SK-N-SH treated with all-trans-retinoic acid at 6 μM for 48 hours (cell line): Measurements from ENCODE around the gene CD68.
A peak's percentile ranks its signal among the peaks of the same experiment; 100 is the strongest.

Source experiments
- ATAC-seq: fragments of 200-7000 bp; cut with Tn5 transposase; 3 replicates; pipeline ENCODE4 v1.9.1; 2020; ENCODE audit warnings: mild to moderate bottlenecking, moderate library complexity
- ARNTL ChIP-seq: fragments of 450-650 bp; formaldehyde crosslinking; IDR thresholded peaks from 2 replicates; pipeline ENCODE4 v1.5.0; 2020; ENCODE audit warnings: low read depth, mild to moderate bottlenecking, moderate library complexity, borderline replicate concordance
- BACH2 ChIP-seq: fragments of 250-450 bp; sonication (Bioruptor Pico); IDR thresholded peaks from 2 replicates; pipeline ENCODE4 v1.9.0; 2021; ENCODE audit warnings: mild to moderate bottlenecking, borderline replicate concordance
- CSDC2 ChIP-seq: fragments of 250-450 bp; sonication (Bioruptor Pico); IDR thresholded peaks from 2 replicates; pipeline ENCODE4 v1.5.0; 2020; ENCODE audit warnings: mild to moderate bottlenecking, moderate library complexity
- ESRRG ChIP-seq: fragments of 250-450 bp; sonication (Bioruptor Pico); IDR thresholded peaks from 2 replicates; pipeline ENCODE4 v1.6.1; 2021; ENCODE audit warnings: mild to moderate bottlenecking
- GLIS3 ChIP-seq: fragments of 250-450 bp; sonication (Bioruptor Pico); IDR thresholded peaks from 2 replicates; pipeline ENCODE4 v1.5.0; 2020; ENCODE audit warnings: mild to moderate bottlenecking, moderate library complexity
- ISL1 ChIP-seq: fragments of 250-450 bp; sonication (Bioruptor Pico); IDR thresholded peaks from 2 replicates; pipeline ENCODE4 v2.1.2; 2022; ENCODE audit warnings: mild to moderate bottlenecking, moderate library complexity
- OSR1 ChIP-seq: fragments of 250-450 bp; sonication (Bioruptor Pico); IDR thresholded peaks from 2 replicates; pipeline ENCODE4 v1.8.0; 2022; ENCODE audit warnings: moderate library complexity, mild to moderate bottlenecking, inconsistent platforms
- PPARA ChIP-seq: fragments of 250-450 bp; sonication (Bioruptor Pico); IDR thresholded peaks from 2 replicates; pipeline ENCODE4 v1.5.0; 2020; ENCODE audit warnings: mild to moderate bottlenecking, borderline replicate concordance
- RARB ChIP-seq: fragments of 250-450 bp; sonication (Bioruptor Pico); IDR thresholded peaks from 2 replicates; pipeline ENCODE4 v1.8.0; 2021; ENCODE audit warnings: mild to moderate bottlenecking, moderate library complexity
- SNAI2 ChIP-seq: fragments of 250-450 bp; sonication (Bioruptor Pico); IDR thresholded peaks from 2 replicates; pipeline ENCODE4 v1.5.0; 2020; ENCODE audit warnings: mild to moderate bottlenecking, moderate library complexity
- TCF4 ChIP-seq: fragments of 250-450 bp; sonication (Bioruptor Pico); IDR thresholded peaks from 2 replicates; pipeline ENCODE4 v1.8.0; 2021; ENCODE audit warnings: mild to moderate bottlenecking, moderate library complexity, borderline replicate concordance
- TOX ChIP-seq: fragments of 250-450 bp; sonication (Bioruptor Pico); IDR thresholded peaks from 2 replicates; pipeline ENCODE4 v1.8.0; 2021; ENCODE audit warnings: mild to moderate bottlenecking, moderate library complexity, borderline replicate concordance
- ZC3H10 ChIP-seq: fragments of 250-450 bp; sonication (Bioruptor Pico); IDR thresholded peaks from 2 replicates; pipeline ENCODE4 v1.5.1; 2021; ENCODE audit warnings: mild to moderate bottlenecking, moderate library complexity
- ZFP30 ChIP-seq: fragments of 450-650 bp; formaldehyde crosslinking; IDR thresholded peaks from 2 replicates; pipeline ENCODE4 v1.5.0; 2022; ENCODE audit warnings: mild to moderate bottlenecking, moderate library complexity
- ZNF565 ChIP-seq: fragments of 450-650 bp; formaldehyde crosslinking; conservative IDR thresholded peaks from 2 replicates; pipeline ENCODE4 v1.5.0; 2020; ENCODE audit warnings: low read depth, mild to moderate bottlenecking, moderate library complexity
- ZNF70 ChIP-seq: fragments of 450-650 bp; formaldehyde crosslinking; IDR thresholded peaks from 2 replicates; pipeline ENCODE4 v1.5.0; 2020; ENCODE audit warnings: mild to moderate bottlenecking, moderate library complexity
- ZNF8 ChIP-seq: fragments of 450-650 bp; formaldehyde crosslinking; IDR thresholded peaks from 2 replicates; pipeline ENCODE4 v1.5.0; 2020; ENCODE audit warnings: mild to moderate bottlenecking, moderate library complexity
- TF ChIP-seq, protein P1 (sequence below): fragments of 250-450 bp; sonication (Bioruptor Pico); IDR thresholded peaks from 2 replicates; pipeline ENCODE4 v1.8.0; 2020; ENCODE audit warnings: mild to moderate bottlenecking, moderate library complexity, borderline replicate concordance
- TF ChIP-seq, protein P2 (sequence below): fragments of 250-450 bp; sonication (Bioruptor Pico); IDR thresholded peaks from 2 replicates; pipeline ENCODE4 v1.8.0; 2021; ENCODE audit warnings: low read depth, mild to moderate bottlenecking, moderate library complexity, borderline replicate concordance
- TF ChIP-seq, protein P3 (sequence below): fragments of 250-450 bp; sonication (Bioruptor Pico); IDR thresholded peaks from 2 replicates; pipeline ENCODE4 v1.5.1; 2020; ENCODE audit warnings: low read depth, mild to moderate bottlenecking, moderate library complexity
- TF ChIP-seq, protein P4 (sequence below): fragments of 250-450 bp; sonication (Bioruptor Pico); IDR thresholded peaks from 2 replicates; pipeline ENCODE4 v1.5.0; 2020; ENCODE audit warnings: mild to moderate bottlenecking, moderate library complexity
- TF ChIP-seq, protein P5 (sequence below): fragments of 250-450 bp; sonication (Bioruptor Pico); IDR thresholded peaks from 2 replicates; pipeline ENCODE4 v1.5.1; 2021; ENCODE audit warnings: mild to moderate bottlenecking, moderate library complexity

CD68 gene

DNA sequence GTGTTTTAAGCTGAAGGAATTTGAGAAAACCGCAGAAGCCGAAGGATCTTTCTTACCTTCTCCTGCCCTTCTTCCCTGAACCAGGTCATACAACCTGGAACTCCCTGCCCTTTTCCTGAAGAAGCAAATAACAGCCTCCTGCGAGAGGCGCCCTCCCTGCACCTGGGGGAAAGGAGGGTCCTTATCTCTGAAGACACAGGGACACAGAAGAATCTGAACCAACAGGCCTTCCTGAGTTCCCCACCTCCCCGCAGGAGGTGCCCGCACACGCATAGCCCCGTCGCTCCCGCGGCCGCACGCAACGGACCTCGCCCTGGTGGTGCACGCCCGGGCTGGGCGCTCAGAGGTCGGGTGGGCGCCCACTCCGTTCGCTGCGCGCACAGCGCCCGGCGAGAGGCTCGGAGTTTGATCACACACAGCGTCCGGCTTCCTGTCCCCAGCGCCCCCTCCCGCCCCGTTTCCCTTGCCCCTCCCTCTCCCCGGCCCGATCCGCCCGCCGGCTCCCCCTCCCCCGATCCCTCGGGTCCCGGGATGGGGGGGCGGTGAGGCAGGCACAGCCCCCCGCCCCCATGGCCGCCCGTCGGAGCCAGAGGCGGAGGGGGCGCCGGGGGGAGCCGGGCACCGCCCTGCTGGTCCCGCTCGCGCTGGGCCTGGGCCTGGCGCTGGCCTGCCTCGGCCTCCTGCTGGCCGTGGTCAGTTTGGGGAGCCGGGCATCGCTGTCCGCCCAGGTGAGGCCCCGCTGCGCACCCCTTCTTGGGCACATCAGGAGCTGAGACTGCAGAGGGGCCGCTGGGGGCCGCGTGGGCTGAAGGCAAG is 30.6 kb upstream of the CD68 start, which contains the start of gene TNFSF12 (continued):
- TF ChIP-seq, protein P1, sequence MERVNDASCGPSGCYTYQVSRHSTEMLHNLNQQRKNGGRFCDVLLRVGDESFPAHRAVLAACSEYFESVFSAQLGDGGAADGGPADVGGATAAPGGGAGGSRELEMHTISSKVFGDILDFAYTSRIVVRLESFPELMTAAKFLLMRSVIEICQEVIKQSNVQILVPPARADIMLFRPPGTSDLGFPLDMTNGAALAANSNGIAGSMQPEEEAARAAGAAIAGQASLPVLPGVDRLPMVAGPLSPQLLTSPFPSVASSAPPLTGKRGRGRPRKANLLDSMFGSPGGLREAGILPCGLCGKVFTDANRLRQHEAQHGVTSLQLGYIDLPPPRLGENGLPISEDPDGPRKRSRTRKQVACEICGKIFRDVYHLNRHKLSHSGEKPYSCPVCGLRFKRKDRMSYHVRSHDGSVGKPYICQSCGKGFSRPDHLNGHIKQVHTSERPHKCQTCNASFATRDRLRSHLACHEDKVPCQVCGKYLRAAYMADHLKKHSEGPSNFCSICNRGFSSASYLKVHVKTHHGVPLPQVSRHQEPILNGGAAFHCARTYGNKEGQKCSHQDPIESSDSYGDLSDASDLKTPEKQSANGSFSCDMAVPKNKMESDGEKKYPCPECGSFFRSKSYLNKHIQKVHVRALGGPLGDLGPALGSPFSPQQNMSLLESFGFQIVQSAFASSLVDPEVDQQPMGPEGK (CRISPR knock-in tag): no peak
- TF ChIP-seq CSDC2 (CRISPR knock-in tag): no peak

DNA sequence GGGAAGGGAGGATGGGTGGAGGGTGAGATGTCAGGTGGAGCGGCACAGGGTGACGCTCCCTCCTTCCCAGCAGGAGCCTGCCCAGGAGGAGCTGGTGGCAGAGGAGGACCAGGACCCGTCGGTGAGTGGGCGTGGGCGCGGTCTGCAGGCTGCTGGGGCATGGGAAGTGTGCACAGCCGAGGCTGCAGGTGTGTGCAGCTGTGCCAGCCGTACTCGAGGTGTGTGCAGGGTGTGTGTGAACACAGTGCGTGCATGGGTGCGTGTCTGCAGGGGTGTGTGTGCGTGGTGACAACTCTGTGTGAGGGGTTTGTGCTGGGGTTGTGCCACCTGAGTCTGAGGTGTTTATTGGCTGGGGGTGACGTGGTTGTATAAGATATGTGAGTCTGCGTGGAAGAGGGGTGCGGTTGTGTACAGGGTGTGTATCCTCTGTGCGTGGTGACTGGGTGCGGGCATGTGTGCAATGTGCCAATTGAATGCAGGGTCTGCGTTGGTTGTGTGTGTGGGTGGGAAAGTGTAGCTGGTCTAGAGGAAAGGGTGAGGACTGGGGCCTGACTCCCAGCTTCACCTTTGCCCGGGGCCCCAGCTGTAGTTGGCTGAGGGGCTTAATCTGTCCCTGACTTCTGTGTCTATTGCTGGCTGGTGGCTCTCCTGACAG is 29.9 kb upstream of the CD68 start:
- ATAC-seq: peak; percentile 67
- TF ChIP-seq ESRRG (CRISPR knock-in tag): no peak
- TF ChIP-seq, protein P2, sequence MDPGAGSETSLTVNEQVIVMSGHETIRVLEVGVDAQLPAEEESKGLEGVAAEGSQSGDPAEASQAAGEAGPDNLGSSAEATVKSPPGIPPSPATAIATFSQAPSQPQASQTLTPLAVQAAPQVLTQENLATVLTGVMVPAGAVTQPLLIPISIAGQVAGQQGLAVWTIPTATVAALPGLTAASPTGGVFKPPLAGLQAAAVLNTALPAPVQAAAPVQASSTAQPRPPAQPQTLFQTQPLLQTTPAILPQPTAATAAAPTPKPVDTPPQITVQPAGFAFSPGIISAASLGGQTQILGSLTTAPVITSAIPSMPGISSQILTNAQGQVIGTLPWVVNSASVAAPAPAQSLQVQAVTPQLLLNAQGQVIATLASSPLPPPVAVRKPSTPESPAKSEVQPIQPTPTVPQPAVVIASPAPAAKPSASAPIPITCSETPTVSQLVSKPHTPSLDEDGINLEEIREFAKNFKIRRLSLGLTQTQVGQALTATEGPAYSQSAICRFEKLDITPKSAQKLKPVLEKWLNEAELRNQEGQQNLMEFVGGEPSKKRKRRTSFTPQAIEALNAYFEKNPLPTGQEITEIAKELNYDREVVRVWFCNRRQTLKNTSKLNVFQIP: no peak
- TF ChIP-seq ARNTL (CRISPR knock-in tag): no peak
- TF ChIP-seq CSDC2 (CRISPR knock-in tag): no peak
- no peak for TF ChIP-seq BACH2
- TF ChIP-seq, protein P3, sequence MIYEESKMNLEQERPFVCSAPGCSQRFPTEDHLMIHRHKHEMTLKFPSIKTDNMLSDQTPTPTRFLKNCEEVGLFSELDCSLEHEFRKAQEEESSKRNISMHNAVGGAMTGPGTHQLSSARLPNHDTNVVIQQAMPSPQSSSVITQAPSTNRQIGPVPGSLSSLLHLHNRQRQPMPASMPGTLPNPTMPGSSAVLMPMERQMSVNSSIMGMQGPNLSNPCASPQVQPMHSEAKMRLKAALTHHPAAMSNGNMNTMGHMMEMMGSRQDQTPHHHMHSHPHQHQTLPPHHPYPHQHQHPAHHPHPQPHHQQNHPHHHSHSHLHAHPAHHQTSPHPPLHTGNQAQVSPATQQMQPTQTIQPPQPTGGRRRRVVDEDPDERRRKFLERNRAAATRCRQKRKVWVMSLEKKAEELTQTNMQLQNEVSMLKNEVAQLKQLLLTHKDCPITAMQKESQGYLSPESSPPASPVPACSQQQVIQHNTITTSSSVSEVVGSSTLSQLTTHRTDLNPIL (CRISPR knock-in tag): no peak
- TF ChIP-seq RARB: no peak
- TF ChIP-seq, protein P4, sequence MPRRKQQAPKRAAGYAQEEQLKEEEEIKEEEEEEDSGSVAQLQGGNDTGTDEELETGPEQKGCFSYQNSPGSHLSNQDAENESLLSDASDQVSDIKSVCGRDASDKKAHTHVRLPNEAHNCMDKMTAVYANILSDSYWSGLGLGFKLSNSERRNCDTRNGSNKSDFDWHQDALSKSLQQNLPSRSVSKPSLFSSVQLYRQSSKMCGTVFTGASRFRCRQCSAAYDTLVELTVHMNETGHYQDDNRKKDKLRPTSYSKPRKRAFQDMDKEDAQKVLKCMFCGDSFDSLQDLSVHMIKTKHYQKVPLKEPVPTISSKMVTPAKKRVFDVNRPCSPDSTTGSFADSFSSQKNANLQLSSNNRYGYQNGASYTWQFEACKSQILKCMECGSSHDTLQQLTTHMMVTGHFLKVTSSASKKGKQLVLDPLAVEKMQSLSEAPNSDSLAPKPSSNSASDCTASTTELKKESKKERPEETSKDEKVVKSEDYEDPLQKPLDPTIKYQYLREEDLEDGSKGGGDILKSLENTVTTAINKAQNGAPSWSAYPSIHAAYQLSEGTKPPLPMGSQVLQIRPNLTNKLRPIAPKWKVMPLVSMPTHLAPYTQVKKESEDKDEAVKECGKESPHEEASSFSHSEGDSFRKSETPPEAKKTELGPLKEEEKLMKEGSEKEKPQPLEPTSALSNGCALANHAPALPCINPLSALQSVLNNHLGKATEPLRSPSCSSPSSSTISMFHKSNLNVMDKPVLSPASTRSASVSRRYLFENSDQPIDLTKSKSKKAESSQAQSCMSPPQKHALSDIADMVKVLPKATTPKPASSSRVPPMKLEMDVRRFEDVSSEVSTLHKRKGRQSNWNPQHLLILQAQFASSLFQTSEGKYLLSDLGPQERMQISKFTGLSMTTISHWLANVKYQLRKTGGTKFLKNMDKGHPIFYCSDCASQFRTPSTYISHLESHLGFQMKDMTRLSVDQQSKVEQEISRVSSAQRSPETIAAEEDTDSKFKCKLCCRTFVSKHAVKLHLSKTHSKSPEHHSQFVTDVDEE (CRISPR knock-in tag): no peak
- TF ChIP-seq, protein P5, sequence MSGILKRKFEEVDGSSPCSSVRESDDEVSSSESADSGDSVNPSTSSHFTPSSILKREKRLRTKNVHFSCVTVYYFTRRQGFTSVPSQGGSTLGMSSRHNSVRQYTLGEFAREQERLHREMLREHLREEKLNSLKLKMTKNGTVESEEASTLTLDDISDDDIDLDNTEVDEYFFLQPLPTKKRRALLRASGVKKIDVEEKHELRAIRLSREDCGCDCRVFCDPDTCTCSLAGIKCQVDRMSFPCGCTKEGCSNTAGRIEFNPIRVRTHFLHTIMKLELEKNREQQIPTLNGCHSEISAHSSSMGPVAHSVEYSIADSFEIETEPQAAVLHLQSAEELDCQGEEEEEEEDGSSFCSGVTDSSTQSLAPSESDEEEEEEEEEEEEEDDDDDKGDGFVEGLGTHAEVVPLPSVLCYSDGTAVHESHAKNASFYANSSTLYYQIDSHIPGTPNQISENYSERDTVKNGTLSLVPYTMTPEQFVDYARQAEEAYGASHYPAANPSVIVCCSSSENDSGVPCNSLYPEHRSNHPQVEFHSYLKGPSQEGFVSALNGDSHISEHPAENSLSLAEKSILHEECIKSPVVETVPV (CRISPR knock-in tag): no peak
- no peak for TF ChIP-seq TCF4
- TF ChIP-seq ZNF8 (CRISPR knock-in tag): no peak
- TF ChIP-seq OSR1 (CRISPR knock-in tag): no peak
- no peak for TF ChIP-seq ZNF70
- no peak for TF ChIP-seq TOX (CRISPR knock-in tag)
- TF ChIP-seq ZC3H10 (CRISPR knock-in tag): no peak

DNA sequence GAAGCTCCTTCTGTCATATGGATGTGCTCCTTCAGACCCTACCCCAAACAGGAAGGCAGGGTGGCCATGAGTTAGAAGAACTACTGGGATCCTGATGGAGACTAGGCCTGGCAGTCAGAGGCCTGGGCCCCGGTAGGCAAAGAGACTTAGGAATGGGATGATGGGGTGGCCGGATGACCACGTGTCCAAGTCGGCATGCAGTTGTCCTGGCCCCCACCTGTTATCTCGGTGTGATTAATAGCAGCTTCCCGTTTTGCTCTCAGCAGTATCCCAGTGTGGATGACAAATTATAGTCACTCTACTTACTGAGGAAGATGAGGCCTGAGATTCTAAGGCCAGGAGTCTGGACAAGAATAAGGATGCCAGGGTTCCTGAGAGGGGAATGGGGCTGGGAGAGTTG is 29.1 kb upstream of the CD68 start:
- no peak for ATAC-seq
- TF ChIP-seq ZC3H10 (CRISPR knock-in tag) (no peak), ZFP30 (CRISPR knock-in tag) (no peak), ZNF70 (no peak), ISL1 (CRISPR knock-in tag) (no peak), ZNF8 (CRISPR knock-in tag) (no peak), ESRRG (CRISPR knock-in tag) (no peak), GLIS3 (no peak), OSR1 (CRISPR knock-in tag) (no peak), PPARA (CRISPR knock-in tag) (no peak), ZNF565 (CRISPR knock-in tag) (no peak), SNAI2 (CRISPR knock-in tag) (no peak)
- TF ChIP-seq, protein P3 (CRISPR knock-in tag): no peak
- TF ChIP-seq, protein P4 (CRISPR knock-in tag): no peak
- TF ChIP-seq, protein P5 (CRISPR knock-in tag): no peak
